Gastroesophageal sphincter (tissue), 4 donors: ENCODE data around the gene RDH14. TPM values are rescaled to one million over a fixed set of nuclear protein-coding genes. Genes with fewer than 3 reads are reported as not detected.

Source experiments
- ATAC-seq: fragments of 150-250 bp; one replicate; pipeline ENCODE4 v1.9.1; 2016; ENCODE audit warnings: mild to moderate bottlenecking, moderate library complexity
- H3K27ac ChIP-seq, 4 donors: fragments of 200-600 bp; sonication (generic) in 3 of 4; 1 replicate in 3 of 4; 2 replicates in 1 of 4; pipeline ENCODE4 v1.5.1; 2016 to 2019
- H3K27me3 ChIP-seq: fragments of 200-600 bp; sonication (generic); one replicate; pipeline ENCODE4 v1.5.1; 2019
- H3K36me3 ChIP-seq, 2 donors: fragments of 200-600 bp; sonication (generic); one replicate each; pipeline ENCODE4 v1.5.1; 2019; ENCODE audit warnings: control low read depth in 1 of 2
- H3K4me1 ChIP-seq, 3 donors: fragments of 200-600 bp; sonication (generic); 1 replicate in 2 of 3; 2 replicates in 1 of 3; pipeline ENCODE4 v1.5.1; 2016 to 2019; ENCODE audit warnings: control low read depth in 2 of 3
- H3K4me3 ChIP-seq, 2 donors: fragments of 200-600 bp; sonication (generic); one replicate each; pipeline ENCODE4 v1.5.1; 2019; ENCODE audit warnings: mild to moderate bottlenecking in 1 of 2, moderate library complexity in 1 of 2
- H3K9me3 ChIP-seq, 3 donors: fragments of 200-600 bp; sonication (generic); one replicate each; pipeline ENCODE4 v1.5.1; 2017 to 2019; ENCODE audit warnings: control low read depth in 2 of 3
- EP300 ChIP-seq: sonication (generic); formaldehyde crosslinking; IDR thresholded peaks from one replicate; pipeline ENCODE4 v1.6.1; 2017; ENCODE audit warnings: antibody characterized with exemption, mild to moderate bottlenecking
- POLR2A ChIP-seq, 2 donors: fragments of 450-650 bp; IDR thresholded peaks; one replicate each; pipeline ENCODE4 v1.6.1; 2017; ENCODE audit warnings: antibody characterized with exemption in 2 of 2, mild to moderate bottlenecking in 2 of 2, moderate library complexity in 1 of 2
- POLR2AphosphoS5 ChIP-seq: sonication (generic); formaldehyde crosslinking; IDR thresholded peaks from one replicate; pipeline ENCODE4 v1.6.1; 2017; ENCODE audit warnings: antibody characterized with exemption
- WGBS, 2 donors: methylation state at CpG; one replicate each; pipeline ENCODE4 v1.1.5; 2018; ENCODE audit warnings: low coverage in 1 of 2; 5-methylcytosine and 5-hydroxymethylcytosine counted together
- total RNA-seq, 4 donors: library from RNA; depleted of rRNA; stranded (reverse); fragments of >200 nt; gene quantifications; one replicate each; pipeline ENCODE4 v1.1.0, GENCODE V29; 2016
- TF ChIP-seq, protein P1 (sequence below), 4 experiments: fragments of 200-600 bp in 2 of 4; fragments of 450-650 bp in 2 of 4; sonication (generic) in 1 of 4; IDR thresholded peaks; one replicate each; pipeline ENCODE4 v1.5.1; 2017 to 2019; ENCODE audit warnings: antibody characterized with exemption in 4 of 4, mild to moderate bottlenecking in 2 of 4, moderate library complexity in 2 of 4

The RDH14 gene
- total RNA-seq, 4 donors from 2014 or later, result 49.7 to 76.3 (median 61.9) TPM

DNA sequence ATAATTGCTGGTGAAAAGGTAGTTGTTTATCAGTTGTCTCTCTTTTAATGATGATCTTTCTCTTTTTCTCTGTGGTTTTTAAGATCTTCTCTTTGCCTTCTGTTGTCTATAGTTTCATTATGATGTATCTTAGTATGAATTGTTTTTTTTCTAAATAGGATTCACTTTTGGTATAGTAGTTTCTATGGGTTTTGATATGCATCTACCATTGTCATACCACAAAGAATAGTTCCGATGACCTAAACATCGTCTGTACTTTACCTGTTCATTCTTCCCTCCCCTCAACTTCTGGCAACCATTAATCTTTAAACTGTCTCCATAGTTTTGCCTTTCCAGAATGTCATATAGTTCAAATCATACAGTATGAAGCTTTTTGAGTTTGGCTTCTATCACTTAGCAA lies 19.6 kb downstream of the RDH14 start:
- Histone ChIP-seq H3K27me3 (no peaks in the 10 kb centered on the region), H3K4me3 (no peak overlapping the region), H3K9me3 (no peaks in the 10 kb centered on the region), H3K27ac (no peak overlapping the region), H3K36me3 (no peaks in the 10 kb centered on the region), H3K4me1 (peaks cover 0 to 40% (median 5%) of the 10 kb centered on the region in 3 donors)
- ATAC-seq, result no peak
- 94 to 100% methylated on average over 2 of the region's 2 CpGs for WGBS, 2 donors
- TF ChIP-seq POLR2AphosphoS5 (no peak), POLR2A (IDR thresholded peaks at IDR 0.05) (no peak), EP300 (no peak)
- TF ChIP-seq, protein P1, sequence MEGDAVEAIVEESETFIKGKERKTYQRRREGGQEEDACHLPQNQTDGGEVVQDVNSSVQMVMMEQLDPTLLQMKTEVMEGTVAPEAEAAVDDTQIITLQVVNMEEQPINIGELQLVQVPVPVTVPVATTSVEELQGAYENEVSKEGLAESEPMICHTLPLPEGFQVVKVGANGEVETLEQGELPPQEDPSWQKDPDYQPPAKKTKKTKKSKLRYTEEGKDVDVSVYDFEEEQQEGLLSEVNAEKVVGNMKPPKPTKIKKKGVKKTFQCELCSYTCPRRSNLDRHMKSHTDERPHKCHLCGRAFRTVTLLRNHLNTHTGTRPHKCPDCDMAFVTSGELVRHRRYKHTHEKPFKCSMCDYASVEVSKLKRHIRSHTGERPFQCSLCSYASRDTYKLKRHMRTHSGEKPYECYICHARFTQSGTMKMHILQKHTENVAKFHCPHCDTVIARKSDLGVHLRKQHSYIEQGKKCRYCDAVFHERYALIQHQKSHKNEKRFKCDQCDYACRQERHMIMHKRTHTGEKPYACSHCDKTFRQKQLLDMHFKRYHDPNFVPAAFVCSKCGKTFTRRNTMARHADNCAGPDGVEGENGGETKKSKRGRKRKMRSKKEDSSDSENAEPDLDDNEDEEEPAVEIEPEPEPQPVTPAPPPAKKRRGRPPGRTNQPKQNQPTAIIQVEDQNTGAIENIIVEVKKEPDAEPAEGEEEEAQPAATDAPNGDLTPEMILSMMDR (IDR thresholded peaks at IDR 0.05), result no peak

DNA sequence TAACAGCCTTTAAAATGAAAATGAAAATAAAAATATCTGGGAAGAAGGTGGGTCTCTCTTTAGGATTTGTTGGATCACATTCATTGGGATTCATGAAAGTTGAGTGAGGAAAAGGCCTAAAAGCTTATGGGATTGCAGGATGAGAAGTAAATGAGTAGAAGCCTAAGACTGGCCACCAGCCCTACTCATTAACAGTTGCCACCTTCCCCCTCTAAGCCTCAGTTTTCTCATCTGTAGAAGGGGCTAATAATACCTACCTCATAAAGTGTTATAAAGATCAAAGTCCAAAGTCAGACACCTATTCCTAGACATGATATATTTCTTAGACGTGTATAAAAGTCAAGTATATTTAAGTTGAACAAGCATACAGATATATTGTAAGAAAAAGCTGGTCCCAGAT lies 23.8 kb downstream of the RDH14 start:
- no peaks in the 10 kb centered on the region for H3K36me3 ChIP-seq
- peaks cover 0 to 27% (median 6%) of the 10 kb centered on the region in 3 donors for H3K4me1 ChIP-seq
- 88 to 100% methylated on average over 1 of the region's 1 CpG for WGBS, 2 donors
- H3K27ac ChIP-seq, result peak overlapping the region; percentile 53 to 72 (median 60)
- no peak overlapping the region for H3K4me3 ChIP-seq
- H3K9me3 ChIP-seq, result no peaks in the 10 kb centered on the region
- no peak for ATAC-seq
- TF ChIP-seq POLR2A (IDR thresholded peaks at IDR 0.05) (no peak), POLR2AphosphoS5 (no peak), EP300 (no peak)
- TF ChIP-seq, protein P1 (IDR thresholded peaks at IDR 0.05), result no peak
- no peaks in the 10 kb centered on the region for H3K27me3 ChIP-seq

DNA sequence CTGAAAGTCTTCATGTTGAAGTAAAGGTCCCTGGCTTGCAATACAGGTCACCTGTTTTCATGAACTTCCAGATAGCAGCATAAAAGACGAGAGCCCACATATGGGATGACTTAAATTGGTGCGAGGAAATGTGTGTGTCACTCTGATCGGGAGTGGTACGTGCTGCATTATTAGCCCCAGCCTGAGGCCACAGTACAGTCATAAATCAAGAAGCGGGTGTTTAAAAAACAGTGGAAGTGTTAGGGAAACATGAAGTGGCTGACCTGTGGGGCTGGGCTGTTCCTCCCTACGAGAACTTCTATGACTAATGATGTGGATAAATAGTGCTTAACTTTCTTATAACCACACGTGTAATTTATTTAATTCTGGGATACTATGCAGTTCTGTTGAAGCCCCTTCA lies 24.4 kb downstream of the RDH14 start:
- WGBS, 2 donors, result 7 to 16% methylated on average over 7 of the region's 7 CpGs
- Histone ChIP-seq H3K27me3 (no peaks in the 10 kb centered on the region), H3K4me3 (no peak overlapping the region), H3K9me3 (no peaks in the 10 kb centered on the region), H3K27ac (peak overlapping the region; percentile 53 to 72 (median 60)), H3K36me3 (no peaks in the 10 kb centered on the region), H3K4me1 (peaks cover 0 to 27% (median 6%) of the 10 kb centered on the region in 3 donors)
- TF ChIP-seq POLR2A (IDR thresholded peaks at IDR 0.05), result no peak
- peak; percentile 67 for TF ChIP-seq POLR2AphosphoS5
- no peak for TF ChIP-seq EP300
- ATAC-seq, result peak; percentile 73

DNA sequence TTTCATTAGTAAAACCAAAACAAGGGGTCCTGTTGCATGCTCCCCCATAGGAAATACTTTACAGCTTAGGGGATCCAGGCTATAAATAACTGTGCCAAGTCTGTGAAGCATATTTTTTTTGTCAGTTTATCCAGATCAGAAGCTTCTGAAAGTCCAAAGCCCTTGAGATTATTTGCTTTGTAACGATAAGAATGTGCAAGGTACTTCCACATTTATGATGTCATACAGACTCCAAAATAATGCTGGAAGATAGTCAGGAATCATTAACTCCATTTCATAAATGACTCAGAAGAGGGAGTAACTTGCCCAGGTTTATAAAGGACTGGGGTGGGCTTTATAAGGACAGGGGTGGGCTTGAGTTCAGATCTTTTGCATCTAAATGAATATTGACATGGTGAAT lies 29.3 kb downstream of the RDH14 start:
- Histone ChIP-seq H3K27me3 (no peaks in the 10 kb centered on the region), H3K9me3 (no peaks in the 10 kb centered on the region), H3K27ac (no peak overlapping the region), H3K4me3 (no peak overlapping the region), H3K36me3 (no peaks in the 10 kb centered on the region), H3K4me1 (peaks cover 0 to 51% (median 6%) of the 10 kb centered on the region in 3 donors)
- ATAC-seq, result no peak
- TF ChIP-seq, protein P1 (IDR thresholded peaks at IDR 0.05), result no peak
- TF ChIP-seq POLR2AphosphoS5 (no peak), EP300 (no peak), POLR2A (IDR thresholded peaks at IDR 0.05) (no peak)
- 46 to 63% methylated on average over 1 of the region's 1 CpG for WGBS, 2 donors

DNA sequence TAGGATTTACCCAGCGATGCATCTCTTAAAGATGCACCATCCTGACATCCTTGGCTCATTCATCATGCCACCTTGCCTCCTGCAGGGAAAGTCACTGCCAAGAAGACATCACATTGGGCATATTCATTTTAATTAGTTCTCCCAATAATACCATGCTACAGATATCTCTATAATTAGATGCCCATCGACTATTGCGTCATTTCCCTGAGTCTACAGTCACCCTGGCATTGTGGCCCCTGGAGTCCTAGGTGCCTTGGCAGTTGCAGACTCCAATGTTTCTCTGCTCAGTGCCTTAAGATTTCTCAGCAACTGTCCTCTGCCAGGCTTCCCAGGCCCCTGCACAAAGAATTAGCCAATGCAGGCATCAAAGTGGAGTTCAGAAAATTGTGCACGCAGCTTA lies 32.6 kb downstream of the RDH14 start:
- no peak for ATAC-seq
- 48 to 62% methylated on average over 4 of the region's 4 CpGs for WGBS, 2 donors
- TF ChIP-seq EP300 (no peak), POLR2A (IDR thresholded peaks at IDR 0.05) (no peak), POLR2AphosphoS5 (no peak)
- TF ChIP-seq, protein P1 (IDR thresholded peaks at IDR 0.05), result no peak
- Histone ChIP-seq H3K4me1 (peaks cover 0 to 54% (median 5%) of the 10 kb centered on the region in 3 donors), H3K36me3 (no peaks in the 10 kb centered on the region), H3K27me3 (no peaks in the 10 kb centered on the region), H3K9me3 (no peaks in the 10 kb centered on the region), H3K4me3 (no peak overlapping the region), H3K27ac (peak overlapping the region in 1 of 4 donors; percentile 60)
